HEK293 (cell line): ENCODE measurements around the gene CDRT4.

ENCODE experiments used
- CTCF ChIA-PET: fragments of 350-600 bp; formaldehyde crosslinking; extraction: SDS; loops from one replicate; lab custom pipeline; 2021; ENCODE audit warnings: antibody characterized with exemption; lab: Yijun Ruan, JAX
- POLR2A ChIA-PET: fragments of 300-600 bp; formaldehyde crosslinking; extraction: SDS; loops from one replicate; lab custom pipeline; 2020; ENCODE audit warnings: antibody characterized with exemption, inconsistent platforms; lab: Yijun Ruan, JAX
- H3K27ac ChIP-seq: fragments of 200-500 bp; sonication (Bioruptor generic); 2 replicates; pipeline ENCODE4 v1.5.1; 2014; ENCODE audit warnings: low read depth, low read length, control low read depth, inconsistent platforms; ENCODE audit errors: extremely low read depth
- H3K36me3 ChIP-seq, 2 experiments: fragments of 200-500 bp in 1 of 2; sonication (Bioruptor generic) in 1 of 2; 1 replicate in 1 of 2; 2 replicates in 1 of 2; pipeline ENCODE4 v1.5.1; 2014 to 2017; ENCODE audit warnings: inconsistent platforms in 2 of 2, low read length in 2 of 2; ENCODE audit not compliant: control insufficient read depth in 2 of 2, insufficient read depth in 1 of 2
- H3K4me1 ChIP-seq: fragments of 200-500 bp; sonication (Bioruptor generic); 2 replicates; pipeline ENCODE4 v1.5.1; 2014; ENCODE audit warnings: mild to moderate bottlenecking, low read length, inconsistent platforms; ENCODE audit not compliant: control insufficient read depth, insufficient read depth
- H3K4me3 ChIP-seq: 2 replicates; pipeline ENCODE4 v1.5.1; 2011; ENCODE audit warnings: low read depth, mild to moderate bottlenecking, control low read depth, low read length, moderate library complexity
- H3K9me3 ChIP-seq: fragments of 200-500 bp; sonication (Bioruptor generic); 2 replicates; pipeline ENCODE4 v1.5.1; 2014; ENCODE audit warnings: low read depth, low read length, inconsistent platforms; ENCODE audit not compliant: control insufficient read depth, insufficient read depth
- ELK4 ChIP-seq: IDR thresholded peaks from 2 replicates; pipeline ENCODE4 v1.6.1; 2011; ENCODE audit warnings: mild to moderate bottlenecking, low read depth, low read length, borderline replicate concordance
- GLIS2 ChIP-seq: fragments of 450-650 bp; formaldehyde crosslinking; IDR thresholded peaks from 2 replicates; pipeline ENCODE4 v1.5.1; 2016; ENCODE audit warnings: missing biosample characterization, missing genetic modification characterization
- HIC1 ChIP-seq: fragments of 450-650 bp; formaldehyde crosslinking; IDR thresholded peaks from 2 replicates; pipeline ENCODE4 v1.5.1; 2016; ENCODE audit warnings: missing biosample characterization, missing genetic modification characterization
- PRDM10 ChIP-seq: fragments of 450-650 bp; formaldehyde crosslinking; IDR thresholded peaks from 2 replicates; pipeline ENCODE4 v1.5.1; 2016; ENCODE audit warnings: missing biosample characterization, missing genetic modification characterization
- PRDM4 ChIP-seq: fragments of 450-650 bp; formaldehyde crosslinking; IDR thresholded peaks from 2 replicates; pipeline ENCODE4 v1.5.1; 2017; ENCODE audit warnings: missing biosample characterization, missing genetic modification characterization
- TRIM28 ChIP-seq: IDR thresholded peaks from 2 replicates; pipeline ENCODE4 v1.6.1; 2011; ENCODE audit warnings: low read length, control low read depth, borderline replicate concordance
- ZBTB20 ChIP-seq: fragments of 450-650 bp; formaldehyde crosslinking; IDR thresholded peaks from 2 replicates; pipeline ENCODE4 v1.5.1; 2016; ENCODE audit warnings: missing biosample characterization, missing genetic modification characterization
- ZBTB49 ChIP-seq: fragments of 450-650 bp; formaldehyde crosslinking; IDR thresholded peaks from 2 replicates; pipeline ENCODE4 v1.5.1; 2016; ENCODE audit warnings: missing biosample characterization, missing genetic modification characterization, low read depth
- ZFP3 ChIP-seq: fragments of 450-650 bp; formaldehyde crosslinking; IDR thresholded peaks from 2 replicates; pipeline ENCODE4 v1.5.1; 2016; ENCODE audit warnings: low read depth, missing biosample characterization, missing genetic modification characterization
- ZNF121 ChIP-seq: fragments of 450-650 bp; formaldehyde crosslinking; IDR thresholded peaks from 2 replicates; pipeline ENCODE4 v1.5.1; 2016; ENCODE audit warnings: missing biosample characterization, missing genetic modification characterization
- ZNF138 ChIP-seq: fragments of 450-650 bp; formaldehyde crosslinking; IDR thresholded peaks from 2 replicates; pipeline ENCODE4 v1.5.1; 2016; ENCODE audit warnings: missing biosample characterization, missing genetic modification characterization, borderline replicate concordance
- ZNF202 ChIP-seq: fragments of 450-650 bp; formaldehyde crosslinking; IDR thresholded peaks from 2 replicates; pipeline ENCODE4 v1.5.1; 2016; ENCODE audit warnings: missing biosample characterization, missing genetic modification characterization, borderline replicate concordance
- ZNF324 ChIP-seq: fragments of 450-650 bp; formaldehyde crosslinking; IDR thresholded peaks from 2 replicates; pipeline ENCODE4 v1.5.1; 2016; ENCODE audit warnings: missing biosample characterization, missing genetic modification characterization
- ZNF529 ChIP-seq: fragments of 450-650 bp; formaldehyde crosslinking; IDR thresholded peaks from 2 replicates; pipeline ENCODE4 v1.5.1; 2017; ENCODE audit warnings: missing genetic modification characterization, missing biosample characterization; ENCODE audit not compliant: insufficient replicate concordance
- ZNF704 ChIP-seq: fragments of 450-650 bp; formaldehyde crosslinking; IDR thresholded peaks from 2 replicates; pipeline ENCODE4 v1.5.1; 2016; ENCODE audit warnings: missing biosample characterization, missing genetic modification characterization
- ZNF791 ChIP-seq: fragments of 450-650 bp; formaldehyde crosslinking; IDR thresholded peaks from 2 replicates; pipeline ENCODE4 v1.5.1; 2016; ENCODE audit warnings: missing biosample characterization, missing genetic modification characterization
- ZSCAN30 ChIP-seq: fragments of 450-650 bp; IDR thresholded peaks from 2 replicates; pipeline ENCODE4 v1.5.1; 2018; ENCODE audit warnings: missing biosample characterization, mild to moderate bottlenecking, missing genetic modification characterization, moderate library complexity
- ZXDB ChIP-seq: fragments of 450-650 bp; formaldehyde crosslinking; IDR thresholded peaks from 2 replicates; pipeline ENCODE4 v1.5.1; 2016; ENCODE audit warnings: missing biosample characterization, missing genetic modification characterization
- TF ChIP-seq, protein P1 (sequence below): fragments of 450-650 bp; formaldehyde crosslinking; IDR thresholded peaks from 2 replicates; pipeline ENCODE4 v1.5.1; 2016; ENCODE audit warnings: missing biosample characterization, missing genetic modification characterization

CDRT4 gene

DNA sequence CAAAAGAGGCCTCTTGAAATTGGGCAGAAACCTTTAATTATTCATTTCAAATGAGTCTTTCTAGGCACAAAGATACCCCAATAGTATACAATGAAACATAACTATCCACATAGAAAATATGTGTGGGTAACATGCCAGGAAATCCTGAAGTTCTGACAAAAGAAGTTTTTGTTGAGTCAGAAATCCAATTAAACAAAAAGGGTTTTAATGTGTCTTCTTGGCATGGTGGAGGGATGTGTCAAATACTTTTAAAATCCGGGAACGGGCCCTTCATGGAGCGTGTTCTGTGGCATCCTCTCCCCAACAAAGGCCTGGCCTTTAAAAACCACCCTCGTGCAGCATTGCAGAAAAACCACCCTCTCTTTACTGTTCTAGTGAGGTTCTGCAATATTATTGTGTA, 14.2 kb downstream of the CDRT4 start (continued):
- TF ChIP-seq ZBTB20 (tag by site-specific recombination): no peak
- TF ChIP-seq ZNF324: no peak
- no peak for TF ChIP-seq ZBTB49 (tag by site-specific recombination)
- no peak for TF ChIP-seq GLIS2 (tag by site-specific recombination)
- TF ChIP-seq ZNF138 (tag by site-specific recombination): no peak
- TF ChIP-seq, protein P1, sequence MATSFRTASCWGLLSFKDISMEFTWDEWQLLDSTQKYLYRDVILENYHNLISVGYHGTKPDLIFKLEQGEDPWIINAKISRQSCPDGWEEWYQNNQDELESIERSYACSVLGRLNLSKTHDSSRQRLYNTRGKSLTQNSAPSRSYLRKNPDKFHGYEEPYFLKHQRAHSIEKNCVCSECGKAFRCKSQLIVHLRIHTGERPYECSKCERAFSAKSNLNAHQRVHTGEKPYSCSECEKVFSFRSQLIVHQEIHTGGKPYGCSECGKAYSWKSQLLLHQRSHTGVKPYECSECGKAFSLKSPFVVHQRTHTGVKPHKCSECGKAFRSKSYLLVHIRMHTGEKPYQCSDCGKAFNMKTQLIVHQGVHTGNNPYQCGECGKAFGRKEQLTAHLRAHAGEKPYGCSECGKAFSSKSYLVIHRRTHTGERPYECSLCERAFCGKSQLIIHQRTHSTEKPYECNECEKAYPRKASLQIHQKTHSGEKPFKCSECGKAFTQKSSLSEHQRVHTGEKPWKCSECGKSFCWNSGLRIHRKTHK (tag by site-specific recombination): no peak
- TF ChIP-seq PRDM4 (tag by site-specific recombination): no peak
- no peak for TF ChIP-seq TRIM28
- TF ChIP-seq PRDM10 (tag by site-specific recombination): no peak
- no peak for TF ChIP-seq ELK4
- TF ChIP-seq ZNF529 (tag by site-specific recombination): no peak
- TF ChIP-seq ZSCAN30 (tag by site-specific recombination): no peak
- TF ChIP-seq ZXDB (tag by site-specific recombination): no peak
- TF ChIP-seq ZNF704 (tag by site-specific recombination): no peak

DNA sequence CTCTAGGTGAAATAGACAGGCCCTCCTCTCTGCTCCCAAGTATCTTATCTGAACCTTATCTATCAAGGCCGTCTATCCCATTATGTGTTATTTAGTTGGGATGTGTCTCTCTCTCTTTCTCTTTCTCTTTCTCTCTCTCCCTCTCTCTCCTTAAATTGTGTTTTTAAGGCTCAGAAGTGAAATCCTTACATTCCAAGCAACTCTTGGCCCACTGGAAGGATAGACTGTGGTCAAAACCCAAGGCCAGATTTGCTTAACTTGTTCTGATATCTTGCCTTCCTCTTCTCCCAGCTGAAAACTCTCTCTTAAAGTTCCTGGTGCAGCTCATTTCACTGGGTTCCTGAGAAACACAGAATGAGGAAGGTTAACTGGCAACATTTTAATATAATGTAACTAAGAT, 14.7 kb downstream of the CDRT4 start:
- Histone ChIP-seq H3K9me3 (no peaks in the 10 kb centered on the region; the same call in 1 of the 2 replicates), H3K27ac (no peak overlapping the region), H3K4me3 (no peak overlapping the region), H3K36me3 (peaks cover 0 to 46% of the 10 kb centered on the region in 2 experiments; a peak in 1 of 3 replicates), H3K4me1 (no peaks in the 10 kb centered on the region)
- POLR2A ChIA-PET: no interaction called here
- TF ChIP-seq ZBTB20 (tag by site-specific recombination): no peak
- no peak for TF ChIP-seq ZNF791 (tag by site-specific recombination)
- no peak for TF ChIP-seq ZNF202 (tag by site-specific recombination)
- TF ChIP-seq ZFP3 (tag by site-specific recombination): no peak
- TF ChIP-seq HIC1 (tag by site-specific recombination): no peak
- no peak for TF ChIP-seq ZNF121 (tag by site-specific recombination)
- CTCF ChIA-PET: no interaction called here
